ENCODE data around the gene ITGA11. TPM values are rescaled to one million over a fixed set of nuclear protein-coding genes. Genes with fewer than 3 reads are reported as not detected.
A peak's percentile ranks its signal among the peaks of the same experiment; 100 is the strongest.

The ITGA11 gene
- total and polyA plus RNA-seq, 2 of the 4 experiments (the other 2 are of a cell fraction) = 4.1 to 6.6 TPM

- no peak for TF ChIP-seq CTCF (conservative IDR thresholded peaks at IDR 0.05; ENCODE audit: low read depth, low read length)
Observed at GRCh38 chr15:68277131-68277602, 154.8 kb downstream of the ITGA11 start (continued).

GRCh38 chr15:68276668-68277067, 155.3 kb downstream of the ITGA11 start:
- CTCF ChIA-PET = interaction anchor here (0.5 to 1.0 kb wide), 2 partner anchors 24 to 317 kb away, joined by 3 to 4 read pairs; no protein-coding TSS in a partner anchor
- H4K20me1 ChIP-seq (ENCODE audit: insufficient read depth, low read length) = peaks cover 38% of the 10 kb centered on the region
- H3K4me3 ChIP-seq (ENCODE audit: insufficient read depth, low read depth, low read length) = peak overlapping the region; percentile 86; the same call in 1 of the 2 replicates
- peak overlapping the region; percentile 98 for H3K23ac ChIP-seq (ENCODE audit: low read depth, low read length)
- peak overlapping the region; percentile 93 for H3K14ac ChIP-seq (replicated peaks; ENCODE audit: low read depth, low read length)
- in situ Hi-C loops (cut with MboI; ENCODE audit: low sequenced_read_pairs) = no loop called here
- H3K4ac ChIP-seq (ENCODE audit: low read depth, low read length) = peak overlapping the region; percentile 96
- POLR2A ChIA-PET (ENCODE audit: unreplicated experiment) = no interaction called here
- peak overlapping the region; percentile 85 for H2BK20ac ChIP-seq (ENCODE audit: low read depth, low read length)
- H2AK9ac ChIP-seq (replicated peaks; ENCODE audit: low read depth, low read length, poor library complexity) = no peak overlapping the region
- peak overlapping the region; percentile 87 for H3K9ac ChIP-seq (ENCODE audit: low read depth, low read length)
- peaks cover 2% of the 10 kb centered on the region; the same call in 1 of the 2 replicates for H3K36me3 ChIP-seq (ENCODE audit: control insufficient read depth, insufficient read depth, low read length)
- peak overlapping the region; percentile 91 for H2BK5ac ChIP-seq (ENCODE audit: low read depth, low read length, poor library complexity, severe bottlenecking)
- H3K9me1 ChIP-seq (ENCODE audit: insufficient read depth, low read length) = peaks cover 21% of the 10 kb centered on the region
- H3K27me3 ChIP-seq (ENCODE audit: control insufficient read depth, insufficient read depth, low read length) = no peaks in the 10 kb centered on the region
- dilution Hi-C loops (cut with HindIII; ENCODE audit: low sequenced_read_pairs, unreplicated experiment) = no loop called here
- peak overlapping the region; percentile 97 to 99 for H4K8ac ChIP-seq (ENCODE audit: low read depth in 2 of 2, low read length in 2 of 2)
- DNase-seq (no peak), ATAC-seq (ENCODE audit: low read depth) (no peak)
- WGBS, 2 experiments (ENCODE audit: extremely low coverage in 2 of 2, insufficient read length in 1 of 2) = 0% methylated on average over 1 of the region's 3 CpGs; no CpG with 5 or more reads in 1 of the 2 experiments
- peak overlapping the region; percentile 92 for H4K5ac ChIP-seq (ENCODE audit: low read depth, low read length)
- peak overlapping the region; percentile 97 for H3K56ac ChIP-seq (ENCODE audit: extremely low read depth, insufficient read depth, low read length)
- H3K79me1 ChIP-seq (ENCODE audit: low read depth in 1 of 2, low read length in 2 of 2) = peaks cover 17 to 57% of the 10 kb centered on the region in 2 experiments
- H3K4me1 ChIP-seq (ENCODE audit: control insufficient read depth, insufficient read depth, low read length) = peaks cover 38% of the 10 kb centered on the region
- BruUV-seq (replicated peaks) = no TSS peak
- H2BK15ac ChIP-seq (ENCODE audit: low read depth, low read length) = peak overlapping the region; percentile 94
- intact Hi-C loops (cut with micrococcal nuclease) = no loop called here
- peak overlapping the region; percentile 82; the same call in 1 of the 2 replicates for H2AK5ac ChIP-seq (ENCODE audit: low read depth, low read length)
- peak overlapping the region; percentile 99 for H2AFZ ChIP-seq (replicated peaks; ENCODE audit: low read length, poor library complexity)
- peak overlapping the region; percentile 88 for H3K4me2 ChIP-seq (ENCODE audit: low read depth, low read length)
- peak overlapping the region; percentile 93 for H2BK120ac ChIP-seq (ENCODE audit: low read depth, low read length)
- H3K27ac ChIP-seq (ENCODE audit: insufficient read depth, low read length) = peak overlapping the region; percentile 98
- peak overlapping the region; percentile 96 for H4K91ac ChIP-seq (ENCODE audit: insufficient read depth, low read depth, low read length)
- peak overlapping the region; percentile 68; the same call in 1 of the 2 replicates for H3K18ac ChIP-seq (ENCODE audit: low read depth, low read length)
- H3K9me3 ChIP-seq (ENCODE audit: control insufficient read depth, insufficient read depth, low read length) = no peaks in the 10 kb centered on the region
- TF ChIP-seq RAD21 (IDR thresholded peaks at IDR 0.05; ENCODE audit: low read length) = no peak
- no peak for TF ChIP-seq MXI1 (IDR thresholded peaks at IDR 0.05; ENCODE audit: borderline replicate concordance, low read depth, low read length)
- no peak for TF ChIP-seq CTCF (conservative IDR thresholded peaks at IDR 0.05; ENCODE audit: low read depth, low read length)
- TF ChIP-seq NFE2L2 (IDR thresholded peaks at IDR 0.05; ENCODE audit: low read depth, low read length) = no peak
- no peak for TF ChIP-seq USF2 (IDR thresholded peaks at IDR 0.05; ENCODE audit: low read depth, low read length)
- no peak for TF ChIP-seq BHLHE40 (IDR thresholded peaks at IDR 0.05; ENCODE audit: low read depth, low read length)
- no peak for TF ChIP-seq ELK1 (IDR thresholded peaks at IDR 0.05; ENCODE audit: borderline replicate concordance, low read depth, low read length)

Measured in IMR-90 (cell line).